Caco-2 (cell line): Measurements from ENCODE around the gene TPST2. TPM values are rescaled to one million over a fixed set of nuclear protein-coding genes. Genes with fewer than 3 reads are reported as not detected.
A peak's percentile ranks its signal among the peaks of the same experiment; 100 is the strongest.

Experiments used
- BruUV-seq: library from RNA; stranded (reverse); fragments of 400-500 nt; replicated peaks from 2 replicates; lab custom pipeline; 2021; lab: Mats Ljungman, UMichigan
- CTCF ChIA-PET: fragments of 300-600 bp; sonication (Branson Sonifier 250); formaldehyde crosslinking; loops from one replicate; lab custom pipeline; 2022; ENCODE audit warnings: antibody characterized with exemption; lab: Charles Lee
- POLR2A ChIA-PET: fragments of 300-600 bp; sonication (Branson Sonifier 250); formaldehyde crosslinking; loops from one replicate; lab custom pipeline; 2022; ENCODE audit warnings: antibody characterized with exemption; lab: Charles Lee
- DNase-seq, 2 experiments: peaks; one replicate each; pipeline versions ENCODE4 v3.0.0 to v3.0.0-alpha.2; 2020 to 2022
- H3K27me3 ChIP-seq: replicated peaks from 2 replicates; pipeline ENCODE4 v1.6.0; 2011; ENCODE audit warnings: low read length; ENCODE audit not compliant: control insufficient read depth, insufficient read depth
- H3K36me3 ChIP-seq: 2 replicates; pipeline ENCODE4 v1.5.1; 2011; ENCODE audit warnings: low read length; ENCODE audit not compliant: control insufficient read depth, insufficient read depth
- H3K4me1 ChIP-seq: fragments of 250-450 bp; sonication (Bioruptor Pico); 2 replicates; pipeline ENCODE4 v1.5.1; 2020; ENCODE audit warnings: mild to moderate bottlenecking
- H3K4me3 ChIP-seq: 2 replicates; pipeline ENCODE4 v1.5.1; 2011; ENCODE audit warnings: low read depth, mild to moderate bottlenecking, control low read depth, low read length
- H3K9me3 ChIP-seq: fragments of 250-450 bp; sonication (Bioruptor Pico); 2 replicates; pipeline ENCODE4 v1.5.1; 2020; ENCODE audit warnings: mild to moderate bottlenecking, moderate library complexity
- H3K27ac Mint-ChIP-seq: one replicate; pipeline ENCODE4 v1.8.0; 2022; ENCODE audit warnings: mixed read lengths; ENCODE audit not compliant: unreplicated experiment
- H3K27me3 Mint-ChIP-seq: one replicate; pipeline ENCODE4 v1.8.0; 2022; ENCODE audit warnings: mixed read lengths; ENCODE audit not compliant: insufficient read depth, unreplicated experiment
- H3K36me3 Mint-ChIP-seq: one replicate; pipeline ENCODE4 v1.8.0; 2022; ENCODE audit warnings: mild to moderate bottlenecking, mixed read lengths; ENCODE audit not compliant: insufficient read depth, unreplicated experiment
- H3K4me1 Mint-ChIP-seq: one replicate; pipeline ENCODE4 v1.8.0; 2022; ENCODE audit warnings: low read depth, mixed read lengths; ENCODE audit not compliant: unreplicated experiment
- H3K4me3 Mint-ChIP-seq: one replicate; pipeline ENCODE4 v1.8.0; 2022; ENCODE audit warnings: mild to moderate bottlenecking, moderate library complexity, mixed read lengths; ENCODE audit not compliant: unreplicated experiment
- H3K9me3 Mint-ChIP-seq: one replicate; pipeline ENCODE4 v1.8.0; 2022; ENCODE audit warnings: mixed read lengths; ENCODE audit not compliant: unreplicated experiment
- CTCF ChIP-seq, 2 experiments: fragments of 200-600 bp in 1 of 2; IDR thresholded peaks; 1 replicate in 1 of 2; 2 replicates in 1 of 2; pipeline versions ENCODE4 v1.5.1 to v1.8.0; 2011 to 2022; ENCODE audit warnings: antibody characterized with exemption in 1 of 2, control low read depth in 1 of 2, inconsistent platforms in 1 of 2, low read depth in 1 of 2, low read length in 1 of 2, mild to moderate bottlenecking in 1 of 2, moderate library complexity in 1 of 2; ENCODE audit not compliant: insufficient read depth in 1 of 2, severe bottlenecking in 1 of 2, unreplicated experiment in 1 of 2
- intact Hi-C: fragments of 100-400 bp; cut with micrococcal nuclease; formaldehyde crosslinking; loops from one replicate; pipeline ENCODE4 v1.10.0; 2022; ENCODE audit not compliant: unreplicated experiment
- total RNA-seq: library from RNA; stranded (reverse); gene quantifications from 2 replicates; pipeline ENCODE4 v1.2.3, GENCODE V29; 2022

The TPST2 gene
- total RNA-seq, 1 experiment from 2014 or later: 9.5 TPM

GRCh38 chr22:26508148-26508547, 81.8 kb downstream of the TPST2 start:
- no peaks in the 10 kb centered on the region for H3K9me3 Mint-ChIP-seq
- intact Hi-C loops: no loop called here
- H3K27me3 Mint-ChIP-seq: no peaks in the 10 kb centered on the region
- DNase-seq: no peak
- Histone ChIP-seq H3K27me3 (no peaks in the 10 kb centered on the region), H3K36me3 (peaks cover 4% of the 10 kb centered on the region), H3K4me3 (no peak overlapping the region), H3K4me1 (no peaks in the 10 kb centered on the region; the same call in 1 of the 2 replicates), H3K9me3 (no peaks in the 10 kb centered on the region)
- no peak for TF ChIP-seq CTCF (IDR thresholded peaks at IDR 0.05; ENCODE audit: insufficient read depth in 1 of 2, low read depth in 1 of 2, low read length in 1 of 2, severe bottlenecking in 1 of 2, unreplicated experiment in 1 of 2)
- ChIA-PET POLR2A (no interaction called here), CTCF (no interaction called here)
- H3K27ac Mint-ChIP-seq: no peak overlapping the region
- H3K4me1 Mint-ChIP-seq: no peaks in the 10 kb centered on the region
- BruUV-seq: no TSS peak
- H3K4me3 Mint-ChIP-seq: no peak overlapping the region
- peaks cover 55% of the 10 kb centered on the region for H3K36me3 Mint-ChIP-seq

- TF ChIP-seq CTCF (IDR thresholded peaks at IDR 0.05; ENCODE audit: insufficient read depth in 1 of 2, low read depth in 1 of 2, low read length in 1 of 2, severe bottlenecking in 1 of 2, unreplicated experiment in 1 of 2): no peak
- Mint-ChIP-seq H3K36me3 (peaks cover 74% of the 10 kb centered on the region), H3K4me1 (no peaks in the 10 kb centered on the region), H3K4me3 (no peak overlapping the region), H3K9me3 (no peaks in the 10 kb centered on the region), H3K27me3 (no peaks in the 10 kb centered on the region), H3K27ac (peak overlapping the region; percentile 61)
- intact Hi-C loops: no loop called here
- Histone ChIP-seq H3K27me3 (no peaks in the 10 kb centered on the region), H3K4me1 (no peaks in the 10 kb centered on the region), H3K4me3 (no peak overlapping the region), H3K36me3 (peaks cover 6% of the 10 kb centered on the region), H3K9me3 (no peaks in the 10 kb centered on the region)
- CTCF ChIA-PET: no interaction called here
- POLR2A ChIA-PET: no interaction called here
- BruUV-seq: no TSS peak
- no peak for DNase-seq
These were observed 86.2 kb downstream of the TPST2 start for GRCh38 chr22:26503758-26504157.

GRCh38 chr22:26502688-26503561, 87.0 kb downstream of the TPST2 start:
- ChIA-PET POLR2A (interaction anchor here (1.7 kb wide), 1 partner anchor 19 kb away, joined by 4 read pairs; the partner anchor contains the start of genes HPS4 and SRRD), CTCF (no interaction called here)
- H3K4me3 Mint-ChIP-seq: no peak overlapping the region
- Histone ChIP-seq H3K4me1 (no peaks in the 10 kb centered on the region), H3K9me3 (no peaks in the 10 kb centered on the region), H3K36me3 (peaks cover 6% of the 10 kb centered on the region), H3K4me3 (no peak overlapping the region), H3K27me3 (no peaks in the 10 kb centered on the region)
- no peaks in the 10 kb centered on the region for H3K27me3 Mint-ChIP-seq
- peak overlapping the region; percentile 61 for H3K27ac Mint-ChIP-seq
- H3K9me3 Mint-ChIP-seq: no peaks in the 10 kb centered on the region
- peaks cover 81% of the 10 kb centered on the region for H3K36me3 Mint-ChIP-seq
- peak in 1 of 2 experiments; percentile 46 for DNase-seq
- intact Hi-C loops: no loop called here
- H3K4me1 Mint-ChIP-seq: no peaks in the 10 kb centered on the region
- BruUV-seq: no TSS peak
- TF ChIP-seq CTCF (IDR thresholded peaks at IDR 0.05; ENCODE audit: insufficient read depth in 1 of 2, low read depth in 1 of 2, low read length in 1 of 2, severe bottlenecking in 1 of 2, unreplicated experiment in 1 of 2): peak in 1 of 2 experiments; percentile 71
